HG02759 (cell line): ENCODE data around the gene SNX25.

ENCODE experiments used
- ATAC-seq: cut with Tn5 transposase; IDR thresholded peaks from one replicate; pipeline ENCODE4 v1.9.1; 2021; ENCODE audit warnings: mild to moderate bottlenecking, moderate library complexity; ENCODE audit not compliant: unreplicated experiment

SNX25 gene

DNA sequence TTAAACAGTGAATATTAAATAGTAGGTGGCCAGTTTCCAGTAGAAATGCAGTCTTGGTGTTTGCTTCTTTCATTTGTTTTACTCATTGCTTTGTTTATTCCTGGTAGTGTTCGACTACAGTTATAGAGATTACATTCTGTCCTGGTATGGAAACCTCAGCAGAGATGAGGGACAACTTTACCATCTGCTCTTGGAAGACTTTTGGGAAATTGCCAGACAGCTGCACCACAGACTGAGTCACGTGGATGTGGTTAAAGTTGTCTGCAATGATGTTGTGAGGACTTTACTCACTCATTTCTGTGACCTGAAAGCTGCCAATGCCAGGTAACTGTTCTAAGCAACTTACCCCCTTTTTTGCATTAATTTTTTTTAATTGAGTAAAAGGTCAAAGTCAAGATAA is 49.3 kb downstream of the SNX25 start:
- ATAC-seq = peak; percentile 54

DNA sequence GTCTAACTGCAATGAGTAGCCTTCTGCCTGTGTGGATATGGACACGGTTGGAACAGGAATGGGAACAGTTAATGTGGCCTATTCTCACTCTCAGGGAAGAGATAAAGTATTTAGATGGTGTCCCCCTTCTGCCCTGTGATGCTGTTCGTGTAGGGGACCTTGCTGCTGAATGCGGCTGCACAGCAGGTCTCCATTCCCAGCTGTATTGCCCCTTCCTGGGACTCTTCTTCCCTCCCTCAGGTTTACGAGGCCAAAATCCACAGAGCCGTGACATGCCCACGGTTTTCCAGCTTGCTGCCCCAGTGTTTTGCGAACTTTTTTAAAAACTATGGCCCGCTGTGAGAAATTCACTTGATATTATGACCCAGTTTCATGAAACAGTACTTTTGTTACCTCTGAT is 50.3 kb downstream of the SNX25 start:
- no peak for ATAC-seq

- no peak for ATAC-seq
Measured at GRCh38 chr4:185261946-185262345, 52.5 kb downstream of the SNX25 start.

GRCh38 chr4:185263419-185263818 is 54.0 kb downstream of the SNX25 start:
- ATAC-seq = no peak

DNA sequence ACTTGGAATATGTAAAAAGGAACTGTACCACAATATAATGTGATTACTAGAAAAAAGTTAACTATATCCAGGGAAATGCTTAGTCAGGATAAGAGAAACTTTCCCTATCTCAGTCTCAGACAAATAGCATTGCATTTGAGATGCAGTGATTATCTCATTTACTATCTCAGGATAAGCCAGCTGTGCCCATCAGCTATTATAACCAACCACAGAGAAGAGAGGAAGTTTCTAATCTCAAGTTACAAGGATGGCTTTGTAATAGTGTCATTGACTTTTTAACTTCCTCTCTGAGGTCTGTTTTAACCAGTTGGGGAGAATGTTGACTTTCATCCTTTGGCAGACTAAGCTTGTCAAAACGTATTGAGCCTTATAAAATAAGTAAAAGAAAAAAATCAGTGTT is 56.5 kb downstream of the SNX25 start:
- ATAC-seq = peak; percentile 86

DNA sequence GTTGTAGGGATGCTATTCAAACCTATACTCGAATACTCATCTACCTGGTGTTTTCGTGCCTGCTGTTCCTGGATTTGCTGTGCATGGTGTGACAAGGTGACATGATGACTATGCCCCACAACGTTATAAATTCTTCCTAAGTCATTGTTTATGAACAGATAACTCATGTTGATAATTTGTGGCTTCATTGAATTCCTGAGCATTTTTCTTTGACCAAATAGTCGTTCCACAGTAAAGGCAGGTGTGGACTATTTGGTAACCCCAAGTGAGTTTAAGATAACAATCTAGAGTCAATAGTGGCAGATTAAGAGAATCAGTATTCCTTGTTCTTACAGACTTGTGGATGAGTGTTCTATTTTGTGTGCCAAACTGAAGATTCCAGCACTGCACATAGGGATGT is 59.9 kb downstream of the SNX25 start:
- no peak for ATAC-seq

DNA sequence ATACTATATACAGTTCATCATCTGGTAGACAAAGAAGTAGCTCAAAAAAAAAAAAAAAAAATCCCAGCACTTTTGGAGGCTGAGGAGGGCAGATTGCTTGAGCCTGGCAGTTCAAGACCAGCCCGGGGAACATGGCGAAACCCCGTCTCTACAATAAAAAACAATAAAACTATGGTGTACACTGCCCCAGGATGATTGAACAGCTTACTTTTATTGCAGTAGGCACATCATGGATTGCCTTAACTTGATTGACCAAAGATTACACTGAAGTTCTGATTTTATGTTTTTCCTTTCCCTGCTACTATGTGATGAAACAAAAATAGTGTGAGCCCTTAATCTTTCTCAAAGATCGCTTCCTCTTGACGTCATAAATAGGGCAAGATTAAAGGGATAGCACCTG is 60.6 kb downstream of the SNX25 start:
- ATAC-seq = no peak

GRCh38 chr4:185270885-185271284 is 61.5 kb downstream of the SNX25 start:
- no peak for ATAC-seq

- ATAC-seq = no peak
Measured at GRCh38 chr4:185272245-185272644, 62.8 kb downstream of the SNX25 start.

GRCh38 chr4:185275501-185275900 is 66.1 kb downstream of the SNX25 start:
- ATAC-seq = no peak

- ATAC-seq = no peak
Measured at GRCh38 chr4:185276036-185276435, 66.6 kb downstream of the SNX25 start.

DNA sequence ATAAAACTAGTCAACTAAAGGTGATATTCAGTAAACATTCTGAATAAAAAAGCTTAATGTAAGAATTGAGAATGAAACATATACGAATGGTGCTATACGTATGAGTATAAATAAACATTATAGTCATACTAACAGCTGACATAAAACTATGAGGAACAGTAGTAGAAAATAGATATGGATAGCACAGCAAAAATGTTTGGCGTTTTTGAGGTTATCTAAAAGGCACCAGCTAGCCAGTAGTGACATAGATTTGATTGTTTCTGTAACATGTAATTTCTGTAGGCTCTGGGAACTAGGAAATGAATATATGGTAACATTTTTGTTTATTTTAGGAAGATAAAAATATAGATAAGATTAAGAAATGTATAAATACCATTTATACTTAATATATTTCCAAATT is 69.3 kb downstream of the SNX25 start:
- ATAC-seq = no peak

GRCh38 chr4:185280608-185281007 is 71.2 kb downstream of the SNX25 start:
- no peak for ATAC-seq

- no peak for ATAC-seq
Measured at GRCh38 chr4:185282968-185283367, 73.6 kb downstream of the SNX25 start.

DNA sequence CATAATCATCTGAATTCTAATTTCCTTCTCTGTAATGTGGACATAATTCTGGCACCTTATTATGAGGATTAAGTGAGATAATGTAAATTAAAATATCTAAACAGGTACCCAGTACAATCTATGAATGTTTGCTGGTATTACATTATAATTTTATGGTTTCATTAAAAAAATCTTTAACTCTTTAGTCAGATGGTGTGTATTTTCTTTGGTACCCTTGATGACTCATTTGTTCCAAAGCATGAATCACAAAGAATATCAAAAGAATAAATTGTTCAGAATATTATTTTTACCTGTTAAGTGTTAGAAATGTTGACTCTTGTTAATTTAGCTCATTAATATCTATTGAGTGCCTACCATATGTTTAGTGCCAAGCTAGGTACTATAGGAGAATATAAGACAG is 74.3 kb downstream of the SNX25 start:
- no peak for ATAC-seq

DNA sequence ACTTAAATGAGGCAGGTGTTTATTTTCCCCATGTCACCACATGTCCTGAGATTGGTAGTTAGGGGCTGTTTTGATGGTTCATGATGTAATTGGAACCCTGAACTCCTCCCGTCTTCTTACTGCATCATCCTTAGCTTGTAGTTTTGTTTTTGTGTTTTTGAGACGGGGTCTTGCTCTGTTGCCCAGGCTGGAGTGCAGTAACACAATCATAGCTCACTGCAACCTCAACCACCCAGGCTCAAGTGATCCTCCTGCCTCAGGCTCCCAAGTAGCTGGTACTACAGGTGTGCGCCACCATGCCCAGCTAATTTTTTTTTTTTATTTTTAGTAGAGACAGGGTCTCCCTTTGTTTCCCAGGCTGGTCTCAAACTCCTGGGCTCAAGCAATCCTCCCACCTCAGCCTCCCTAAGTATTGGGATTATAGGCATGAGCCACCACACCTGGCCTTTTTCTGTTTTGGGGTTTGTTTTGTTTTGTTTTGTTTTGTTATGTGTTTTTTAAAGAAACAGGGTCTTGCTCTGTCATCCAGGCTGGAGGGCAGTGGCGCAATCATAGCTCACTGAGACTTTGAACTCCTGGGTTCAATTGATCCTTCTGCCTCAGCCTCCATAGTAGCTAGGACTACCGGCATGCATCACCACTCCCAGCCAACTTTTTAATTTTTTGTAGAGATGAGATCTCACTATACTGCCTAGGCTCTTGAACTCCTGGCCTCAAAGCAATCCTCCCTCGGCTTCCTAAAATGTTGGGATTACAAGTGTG is 76.4 kb downstream of the SNX25 start:
- ATAC-seq = no peak

DNA sequence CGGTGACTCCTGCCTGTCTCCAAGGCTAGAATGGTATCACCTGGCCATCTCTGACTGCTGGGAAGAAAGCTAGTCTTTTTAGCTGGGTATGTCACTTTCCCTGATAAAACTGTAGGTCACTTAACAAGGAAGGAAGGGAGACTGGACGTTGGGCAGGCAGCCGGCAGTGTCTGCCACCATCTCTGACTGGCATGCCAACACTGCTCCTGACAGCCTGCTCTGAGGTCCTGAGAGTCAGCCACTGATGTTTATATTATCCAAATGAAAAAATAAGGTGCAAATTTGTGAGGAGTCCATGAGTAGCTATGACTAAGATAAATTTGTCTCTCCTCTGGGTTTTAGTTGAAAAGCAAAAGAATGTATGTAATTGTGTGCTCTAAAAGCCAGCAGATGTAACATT is 77.2 kb downstream of the SNX25 start:
- no peak for ATAC-seq

- ATAC-seq = no peak
Measured at GRCh38 chr4:185287031-185287430, 77.6 kb downstream of the SNX25 start.

DNA sequence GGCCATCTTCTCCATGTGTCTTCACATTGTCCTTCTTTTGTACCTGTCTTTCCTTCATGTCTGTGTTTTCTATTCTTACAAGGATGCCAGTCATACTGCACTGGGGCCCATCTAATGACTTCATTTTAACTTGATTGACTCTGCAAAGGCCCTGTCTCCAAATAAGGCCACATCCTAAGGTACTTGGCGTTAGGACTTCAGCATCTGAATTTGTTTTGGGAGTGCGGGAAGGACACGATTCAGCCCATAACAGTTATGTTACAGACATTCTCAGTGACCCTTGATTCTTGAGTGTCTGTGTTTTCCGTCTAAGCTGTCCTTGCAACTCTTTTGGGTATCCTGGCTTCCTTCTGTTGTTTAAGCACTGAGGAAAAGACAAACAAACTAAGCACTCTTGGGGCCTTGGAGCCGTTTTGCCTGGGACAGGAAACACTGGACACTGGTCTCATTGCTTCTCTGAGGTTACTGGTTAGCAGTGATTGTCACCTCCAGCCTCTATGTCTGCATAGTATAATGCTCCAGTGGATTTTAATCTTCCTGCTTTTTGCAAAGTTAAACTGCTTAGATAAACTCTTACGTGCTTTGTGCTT is 80.7 kb downstream of the SNX25 start:
- ATAC-seq = no peak

DNA sequence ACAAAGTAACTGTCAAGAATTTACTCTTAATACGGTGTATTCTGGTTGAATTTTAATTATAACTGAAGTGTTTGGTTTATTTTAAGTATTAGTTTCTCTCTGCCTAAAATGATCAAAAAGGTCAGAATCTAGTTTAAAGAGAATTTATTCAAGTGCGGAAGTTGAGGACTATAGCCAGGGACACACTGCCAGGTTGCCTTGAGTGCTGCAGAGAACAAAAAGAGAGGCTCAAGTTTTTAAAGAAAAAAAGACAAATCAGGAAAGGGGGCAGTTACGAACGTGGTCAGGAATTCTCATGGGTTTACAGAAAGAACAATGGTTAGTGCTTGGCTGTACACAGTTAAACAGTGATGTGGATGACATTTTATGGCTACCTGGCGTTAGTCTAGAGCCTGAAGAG is 81.3 kb downstream of the SNX25 start:
- no peak for ATAC-seq

GRCh38 chr4:185293202-185293601 is 83.8 kb downstream of the SNX25 start:
- no peak for ATAC-seq

DNA sequence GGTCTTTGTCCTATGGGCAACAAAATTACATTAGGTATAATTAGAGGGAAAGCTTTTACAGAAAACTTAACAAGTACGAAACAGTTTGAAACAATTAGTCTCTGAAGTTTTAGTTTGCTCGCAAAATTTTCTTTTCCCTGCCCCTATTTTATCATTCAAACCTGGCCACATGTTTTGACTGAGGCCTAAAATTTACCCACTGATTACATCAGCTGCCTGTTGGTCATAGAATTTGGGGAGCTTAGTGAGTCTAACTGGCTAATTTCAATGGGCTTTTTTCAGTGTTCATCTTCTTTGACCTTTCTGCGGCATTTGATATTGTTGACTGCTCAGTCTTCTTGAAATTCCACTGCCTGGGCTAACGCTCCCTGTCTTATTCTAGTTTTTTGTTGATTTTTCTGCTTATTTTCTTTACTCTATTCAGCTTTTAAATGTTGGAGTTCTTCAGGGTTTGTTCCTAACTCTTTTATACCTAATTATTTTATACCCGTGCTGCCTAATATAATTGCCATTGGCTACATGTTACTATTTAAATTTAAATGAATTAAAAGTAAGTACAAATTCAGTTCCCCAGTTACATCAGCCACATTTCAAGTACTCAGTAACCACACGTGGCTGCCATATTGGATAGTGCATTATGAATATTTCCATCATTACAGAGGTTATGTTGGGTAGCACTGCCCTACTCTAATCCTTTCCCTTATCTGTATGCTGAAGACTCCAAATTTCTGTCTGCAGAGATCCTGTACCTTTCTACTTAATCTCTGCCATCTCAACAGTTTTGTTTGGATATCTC is 87.5 kb downstream of the SNX25 start:
- ATAC-seq = no peak
